B cell (primary cell): ENCODE measurements around the gene PYCR2. TPM values are rescaled to one million over a fixed set of nuclear protein-coding genes. Genes with fewer than 3 reads are reported as not detected.
A peak's percentile ranks its signal among the peaks of the same experiment; 100 is the strongest.

Experiments used
- ATAC-seq: fragments of 200-7000 bp; cut with Tn5 transposase; one replicate; pipeline ENCODE4 v1.10.0; 2021; ENCODE audit warnings: low read depth, mild to moderate bottlenecking, moderate number of reproducible peaks, moderate library complexity
- CTCF ChIA-PET: fragments of 350-600 bp; sonication (Branson Sonifier 250); formaldehyde crosslinking; loops from one replicate; lab custom pipeline; 2021; ENCODE audit warnings: antibody characterized with exemption, inconsistent platforms; lab: Charles Lee
- POLR2A ChIA-PET: fragments of 350-600 bp; sonication (Branson Sonifier 250); formaldehyde crosslinking; loops from one replicate; lab custom pipeline; 2021; ENCODE audit warnings: antibody characterized with exemption; lab: Charles Lee
- DNase-seq: peaks from one replicate; pipeline ENCODE4 v3.0.0; 2013
- H2AFZ ChIP-seq: 2 replicates; pipeline ENCODE4 v1.6.1; 2012; ENCODE audit warnings: mild to moderate bottlenecking, low read depth, low read length; ENCODE audit not compliant: insufficient read depth, poor library complexity, severe bottlenecking
- H3K27ac ChIP-seq, 2 donors: 1 replicate in 1 of 2; 2 replicates in 1 of 2; pipeline ENCODE4 v1.5.1; 2012 to 2013; ENCODE audit warnings: low read length in 2 of 2, mild to moderate bottlenecking in 2 of 2, moderate library complexity in 1 of 2
- H3K27me3 ChIP-seq, 4 experiments: fragments of 200-600 bp in 1 of 4; sonication (generic) in 1 of 4; replicated peaks in 1 of 4; 1 replicate in 2 of 4; 2 replicates in 2 of 4; pipeline versions ENCODE4 v1.6.1 to v1.7.0; 2013 to 2016; ENCODE audit warnings: low read length in 3 of 4, mild to moderate bottlenecking in 2 of 4, mixed read lengths in 1 of 4, moderate library complexity in 1 of 4; ENCODE audit not compliant: insufficient read depth in 4 of 4, control insufficient read depth in 3 of 4; ENCODE audit errors: control extremely low read depth in 1 of 4
- H3K36me3 ChIP-seq, 2 experiments: replicated peaks in 1 of 2; 1 replicate in 1 of 2; 2 replicates in 1 of 2; pipeline versions ENCODE4 v1.6.1 to v1.7.1; 2013; ENCODE audit warnings: low read length in 1 of 2; ENCODE audit not compliant: insufficient read depth in 2 of 2, control insufficient read depth in 1 of 2; ENCODE audit errors: control extremely low read depth in 1 of 2, extremely low read depth in 1 of 2
- H3K4me1 ChIP-seq, 2 donors: fragments of 200-600 bp in 1 of 2; sonication (generic) in 1 of 2; 1 replicate in 1 of 2; 2 replicates in 1 of 2; pipeline versions ENCODE4 v1.5.1 to v1.6.1; 2013 to 2017; ENCODE audit warnings: low read length in 2 of 2; ENCODE audit not compliant: control insufficient read depth in 2 of 2, insufficient read depth in 2 of 2
- H3K4me2 ChIP-seq: replicated peaks from 2 replicates; pipeline ENCODE3; 2012; ENCODE audit warnings: mild to moderate bottlenecking, low read depth, low read length; ENCODE audit not compliant: poor library complexity, severe bottlenecking
- H3K4me3 ChIP-seq, 5 experiments: fragments of 200-600 bp in 1 of 5; sonication (generic) in 1 of 5; 1 replicate in 3 of 5; 2 replicates in 2 of 5; pipeline versions ENCODE4 v1.5.1 to v1.7.0; 2011 to 2016; ENCODE audit warnings: low read length in 4 of 5, mild to moderate bottlenecking in 4 of 5, low read depth in 2 of 5, control low read depth in 1 of 5, moderate library complexity in 1 of 5; ENCODE audit not compliant: insufficient read depth in 1 of 5; ENCODE audit errors: control extremely low read depth in 1 of 5, extremely low read depth in 1 of 5
- H3K79me2 ChIP-seq: fragments of 200-600 bp; sonication (generic); one replicate; pipeline ENCODE4 v1.6.0; 2016; ENCODE audit warnings: low read length; ENCODE audit not compliant: control insufficient read depth, insufficient read depth
- H3K9ac ChIP-seq: fragments of 200-600 bp; sonication (generic); 2 replicates; pipeline ENCODE4 v1.6.1; 2017; ENCODE audit warnings: mild to moderate bottlenecking, low read length, moderate library complexity
- H3K9me3 ChIP-seq, 3 donors: one replicate each; pipeline versions ENCODE4 v1.6.1 to v1.7.1; 2013; ENCODE audit warnings: low read length in 2 of 3; ENCODE audit not compliant: control insufficient read depth in 2 of 3, insufficient read depth in 1 of 3; ENCODE audit errors: control extremely low read depth in 1 of 3
- H4K20me1 ChIP-seq: 2 replicates; pipeline ENCODE4 v1.6.0; 2012; ENCODE audit warnings: mild to moderate bottlenecking, low read length; ENCODE audit not compliant: insufficient read depth, control insufficient read depth, poor library complexity, severe bottlenecking
- H3K27ac Mint-ChIP-seq: one replicate; pipeline ENCODE4 v1.8.0; 2021; ENCODE audit warnings: mixed read lengths
- H3K27me3 Mint-ChIP-seq: one replicate; pipeline ENCODE4 v1.8.0; 2021; ENCODE audit warnings: mixed read lengths
- H3K4me1 Mint-ChIP-seq: one replicate; pipeline ENCODE4 v1.8.0; 2021; ENCODE audit warnings: mixed read lengths
- H3K4me3 Mint-ChIP-seq: one replicate; pipeline ENCODE4 v1.8.0; 2021; ENCODE audit warnings: mixed read lengths
- H3K9me3 Mint-ChIP-seq: one replicate; pipeline ENCODE4 v1.8.0; 2022; ENCODE audit warnings: mixed read lengths; ENCODE audit not compliant: insufficient read depth
- CTCF ChIP-seq: fragments of 200-600 bp; IDR thresholded peaks from one replicate; pipeline ENCODE4 v1.8.0; 2022; ENCODE audit warnings: antibody characterized with exemption, mild to moderate bottlenecking
- EZH2 ChIP-seq: IDR thresholded peaks from 2 replicates; pipeline ENCODE4 v1.6.1; 2012; ENCODE audit warnings: borderline replicate concordance, low read depth, mild to moderate bottlenecking, moderate library complexity, low read length; ENCODE audit not compliant: insufficient read depth, poor library complexity, severe bottlenecking
- WGBS: methylation state at CpG from one replicate; pipeline ENCODE4 v1.1.5; 2013; ENCODE audit warnings: missing lambda C conversion rate; ENCODE audit not compliant: insufficient coverage; 5-methylcytosine and 5-hydroxymethylcytosine counted together
- intact Hi-C: fragments of 100-400 bp; cut with micrococcal nuclease; formaldehyde crosslinking; loops from one replicate; pipeline ENCODE4 v1.10.0; 2022
- polyA plus RNA-seq: library from polyadenylated mRNA; depleted of rRNA; stranded (reverse); fragments of >200 nt; gene quantifications from 2 replicates; pipeline ENCODE4 v1.2.3, GENCODE V29; 2012
- total RNA-seq, 2 donors: library from RNA; stranded (reverse); fragments of 120-200 nt in 1 of 2; gene quantifications; 1 replicate in 1 of 2; 2 replicates in 1 of 2; pipeline versions ENCODE4 v1.2.3 to v1.2.4, GENCODE V29; 2013 to 2022

Gene PYCR2
- total and polyA plus RNA-seq, 2 donors (not counting 1 experiment from before 2014, with no cell fraction given): 113 to 134 TPM

GRCh38 chr1:225880222-225880588 is 43.8 kb downstream of the PYCR2 start:
- Histone ChIP-seq H3K4me3 (peak overlapping the region in 4 of 5 experiments; percentile 28 to 99 (median 98)), H4K20me1 (peaks cover 50% of the 10 kb centered on the region), H3K36me3 (peaks cover 0 to 34% of the 10 kb centered on the region in 2 experiments), H3K4me2 (peak overlapping the region; percentile 88), H2AFZ (no peak overlapping the region), H3K9me3 (no peaks in the 10 kb centered on the region), H3K27me3 (no peaks in the 10 kb centered on the region), H3K27ac (peak overlapping the region in 1 of 2 donors; percentile 74), H3K79me2 (peaks cover 75% of the 10 kb centered on the region), H3K9ac (peak overlapping the region; percentile 88), H3K4me1 (peaks cover 30 to 42% of the 10 kb centered on the region in 2 donors)
- WGBS: 29% methylated on average over 1 of the region's 2 CpGs
- no peaks in the 10 kb centered on the region for H3K27me3 Mint-ChIP-seq
- POLR2A ChIA-PET: interaction anchor here (0.7 to 2.8 kb wide), 3 partner anchors 28 to 413 kb away, joined by 3 to 6 read pairs (median 5); partner anchors contain the start of gene SRP9
- ATAC-seq: no peak
- CTCF ChIA-PET: interaction anchor here (1.1 to 5.7 kb wide), 7 partner anchors 11 to 108 kb away, joined by 3 to 59 read pairs (median 7); partner anchors contain the start of gene SRP9
- no peak for DNase-seq
- peak overlapping the region; percentile 96 for H3K4me3 Mint-ChIP-seq
- peak overlapping the region; percentile 86 for H3K27ac Mint-ChIP-seq
- peaks cover 50% of the 10 kb centered on the region for H3K4me1 Mint-ChIP-seq
- TF ChIP-seq EZH2 (no peak), CTCF (no peak)
- H3K9me3 Mint-ChIP-seq: no peaks in the 10 kb centered on the region
- intact Hi-C loops: loop anchor here (5.0 kb wide), 1 partner anchor 42 kb away; the partner anchor contains the start of gene PYCR2
